Right lobe of liver (tissue), 6 donors: ENCODE measurements around the gene SOCS3. TPM values are rescaled to one million over a fixed set of nuclear protein-coding genes. Genes with fewer than 3 reads are reported as not detected.

ENCODE experiments used
- ATAC-seq, 4 donors: fragments of 200-7000 bp; cut with Tn5 transposase; one replicate each; pipeline ENCODE4 v1.9.1; 2020; ENCODE audit warnings: mild to moderate bottlenecking in 4 of 4, moderate library complexity in 4 of 4
- DNase-seq, 3 donors: peaks; one replicate each; pipeline ENCODE4 v3.0.0-alpha.2; 2020
- H3K27ac ChIP-seq, 3 donors: fragments of 200-600 bp; one replicate each; pipeline ENCODE4 v1.8.0; 2022
- H3K27me3 ChIP-seq, 2 donors: fragments of 200-600 bp; one replicate each; pipeline ENCODE4 v1.8.0; 2022
- H3K36me3 ChIP-seq, 4 donors: fragments of 200-600 bp; sonication (generic) in 1 of 4; one replicate each; pipeline versions ENCODE4 v1.5.1 to v1.8.0; 2017 to 2022; ENCODE audit warnings: control low read depth in 1 of 4
- H3K4me1 ChIP-seq, 4 donors: fragments of 200-600 bp; sonication (generic) in 1 of 4; one replicate each; pipeline versions ENCODE4 v1.5.1 to v1.8.0; 2017 to 2022; ENCODE audit warnings: control low read depth in 1 of 4
- H3K4me3 ChIP-seq, 3 donors: fragments of 200-600 bp; one replicate each; pipeline ENCODE4 v1.8.0; 2022
- H3K9me3 ChIP-seq, 4 donors: fragments of 200-600 bp; sonication (generic) in 1 of 4; one replicate each; pipeline versions ENCODE4 v1.5.1 to v1.8.0; 2017 to 2022; ENCODE audit warnings: control low read depth in 1 of 4
- POLR2A ChIP-seq: fragments of 450-650 bp; IDR thresholded peaks from one replicate; pipeline ENCODE4 v1.6.1; 2017; ENCODE audit warnings: antibody characterized with exemption, mild to moderate bottlenecking
- WGBS: methylation state at CpG from one replicate; pipeline ENCODE4 v1.1.6; 2018; ENCODE audit warnings: low coverage, low lambda C conversion rate; ENCODE audit not compliant: insufficient coverage; ENCODE audit errors: missing lambda C conversion rate; 5-methylcytosine and 5-hydroxymethylcytosine counted together
- intact Hi-C, 2 donors: fragments of 100-400 bp; cut with DNase I; formaldehyde crosslinking; loops; one replicate each; pipeline versions ENCODE4 v1.11.2 to v1.14.1; 2022
- total RNA-seq, 6 experiments: library from RNA; depleted of rRNA in 2 of 6; stranded (reverse); fragments of >200 nt in 2 of 6; fragmentation: NEBNext Ultra II Directional in 3 of 6; extraction: Animal tissue kit (Norgen Biotek cat#: 25700) in 3 of 6; gene quantifications; one replicate each; pipeline versions ENCODE4 v1.1.0 to v1.2.4, GENCODE V29; 2016 to 2023
- TF ChIP-seq, protein P1 (sequence below), 4 donors: fragments of 200-600 bp in 3 of 4; fragments of 450-650 bp in 1 of 4; IDR thresholded peaks; one replicate each; pipeline versions ENCODE4 v1.5.1 to v1.8.0; 2016 to 2022; ENCODE audit warnings: antibody characterized with exemption in 4 of 4, mild to moderate bottlenecking in 2 of 4
- donor health status: DM: no; HTN: yes; CAD: no.
- donor health status: DM: no; HTN: no; CAD: no.
- donor health status: DM: no; HTN: no; CAD: no.
- donor health status: DM: no; HTN: yes; CAD: no.
- donor health status: DM: no; HTN: yes; CAD: no.

Gene SOCS3
- total RNA-seq, 6 experiments from 2014 or later, result 1.2 to 87.3 (median 24.1) TPM

DNA sequence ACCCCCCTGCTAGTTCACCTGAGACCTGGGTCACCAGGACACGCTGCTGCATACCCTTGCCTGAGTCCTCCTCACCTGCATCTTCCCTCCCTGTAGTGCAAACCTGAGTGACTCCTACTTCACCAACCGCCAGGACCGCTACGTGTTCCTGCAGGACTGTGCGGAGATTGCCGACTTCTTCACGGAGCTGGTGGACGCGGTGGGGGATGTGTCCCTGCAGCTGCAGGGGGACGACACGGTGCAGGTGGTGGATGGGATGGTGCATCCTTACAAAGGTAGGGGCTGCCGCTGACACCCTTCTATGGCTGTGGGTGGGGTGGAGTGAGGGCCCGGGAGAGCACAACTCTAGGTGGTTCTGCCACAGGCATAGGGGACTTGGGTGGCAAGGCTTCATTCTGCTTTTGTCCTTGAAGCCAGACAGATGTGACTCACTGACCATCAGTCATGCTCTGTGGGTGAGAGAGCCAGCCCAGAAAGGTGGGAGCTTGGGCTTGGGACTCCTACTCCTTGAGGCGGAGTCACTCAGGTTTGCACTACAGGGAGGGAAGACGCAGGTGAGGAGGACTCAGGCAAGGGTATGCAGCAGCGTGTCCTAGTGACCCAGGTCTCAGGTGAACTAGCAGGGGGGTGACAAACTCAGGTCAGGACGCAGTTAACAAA is 40.8 kb upstream of the SOCS3 start:
- H3K4me3 ChIP-seq, result no peak overlapping the region
- 98% methylated on average over 5 of the region's 17 CpGs for WGBS
- no peak overlapping the region for H3K27ac ChIP-seq
- ATAC-seq, result no peak
- intact Hi-C loops, result no loop called here
- TF ChIP-seq, protein P1, sequence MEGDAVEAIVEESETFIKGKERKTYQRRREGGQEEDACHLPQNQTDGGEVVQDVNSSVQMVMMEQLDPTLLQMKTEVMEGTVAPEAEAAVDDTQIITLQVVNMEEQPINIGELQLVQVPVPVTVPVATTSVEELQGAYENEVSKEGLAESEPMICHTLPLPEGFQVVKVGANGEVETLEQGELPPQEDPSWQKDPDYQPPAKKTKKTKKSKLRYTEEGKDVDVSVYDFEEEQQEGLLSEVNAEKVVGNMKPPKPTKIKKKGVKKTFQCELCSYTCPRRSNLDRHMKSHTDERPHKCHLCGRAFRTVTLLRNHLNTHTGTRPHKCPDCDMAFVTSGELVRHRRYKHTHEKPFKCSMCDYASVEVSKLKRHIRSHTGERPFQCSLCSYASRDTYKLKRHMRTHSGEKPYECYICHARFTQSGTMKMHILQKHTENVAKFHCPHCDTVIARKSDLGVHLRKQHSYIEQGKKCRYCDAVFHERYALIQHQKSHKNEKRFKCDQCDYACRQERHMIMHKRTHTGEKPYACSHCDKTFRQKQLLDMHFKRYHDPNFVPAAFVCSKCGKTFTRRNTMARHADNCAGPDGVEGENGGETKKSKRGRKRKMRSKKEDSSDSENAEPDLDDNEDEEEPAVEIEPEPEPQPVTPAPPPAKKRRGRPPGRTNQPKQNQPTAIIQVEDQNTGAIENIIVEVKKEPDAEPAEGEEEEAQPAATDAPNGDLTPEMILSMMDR (IDR thresholded peaks at IDR 0.05), result no peak
- TF ChIP-seq POLR2A, result no peak
- H3K4me1 ChIP-seq, result peaks cover 0 to 23% (median 11%) of the 10 kb centered on the region in 4 donors
- no peaks in the 10 kb centered on the region for H3K27me3 ChIP-seq
- no peaks in the 10 kb centered on the region for H3K9me3 ChIP-seq
- DNase-seq, result no peak
- peaks cover 0 to 58% (median 26%) of the 10 kb centered on the region in 4 donors for H3K36me3 ChIP-seq

DNA sequence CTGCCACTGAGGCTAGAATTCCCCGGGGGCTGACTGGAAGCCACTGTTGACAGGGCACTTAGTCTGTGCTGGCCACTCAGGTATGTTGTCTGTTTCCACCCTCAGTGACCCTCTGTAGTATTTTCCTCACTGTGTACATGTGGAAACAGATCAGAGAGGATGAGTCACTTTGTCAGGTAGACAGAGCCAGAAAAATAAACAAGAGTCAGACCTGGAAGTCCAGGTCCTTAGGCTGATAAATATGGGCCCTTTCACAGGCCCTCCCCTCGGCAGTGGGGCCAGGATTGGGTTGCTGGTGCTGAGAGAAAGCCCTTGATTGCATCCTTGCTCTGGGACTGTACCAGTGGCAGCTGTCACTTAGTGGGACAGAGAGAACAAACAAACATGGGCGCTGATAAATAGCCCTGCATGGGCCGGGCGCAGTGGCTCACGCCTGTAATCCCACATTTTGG is 39.8 kb upstream of the SOCS3 start:
- DNase-seq, result no peak
- H3K4me1 ChIP-seq, result peaks cover 0 to 23% (median 14%) of the 10 kb centered on the region in 4 donors
- intact Hi-C loops, result no loop called here
- peaks cover 0 to 54% (median 26%) of the 10 kb centered on the region in 4 donors for H3K36me3 ChIP-seq
- no peak overlapping the region for H3K27ac ChIP-seq
- TF ChIP-seq, protein P1 (IDR thresholded peaks at IDR 0.05), result no peak
- TF ChIP-seq POLR2A, result no peak
- 76% methylated on average over 5 of the region's 6 CpGs for WGBS
- peak in 2 of 4 donors; percentile 26 to 64 for ATAC-seq
- no peaks in the 10 kb centered on the region for H3K27me3 ChIP-seq
- H3K9me3 ChIP-seq, result no peaks in the 10 kb centered on the region
- no peak overlapping the region for H3K4me3 ChIP-seq

DNA sequence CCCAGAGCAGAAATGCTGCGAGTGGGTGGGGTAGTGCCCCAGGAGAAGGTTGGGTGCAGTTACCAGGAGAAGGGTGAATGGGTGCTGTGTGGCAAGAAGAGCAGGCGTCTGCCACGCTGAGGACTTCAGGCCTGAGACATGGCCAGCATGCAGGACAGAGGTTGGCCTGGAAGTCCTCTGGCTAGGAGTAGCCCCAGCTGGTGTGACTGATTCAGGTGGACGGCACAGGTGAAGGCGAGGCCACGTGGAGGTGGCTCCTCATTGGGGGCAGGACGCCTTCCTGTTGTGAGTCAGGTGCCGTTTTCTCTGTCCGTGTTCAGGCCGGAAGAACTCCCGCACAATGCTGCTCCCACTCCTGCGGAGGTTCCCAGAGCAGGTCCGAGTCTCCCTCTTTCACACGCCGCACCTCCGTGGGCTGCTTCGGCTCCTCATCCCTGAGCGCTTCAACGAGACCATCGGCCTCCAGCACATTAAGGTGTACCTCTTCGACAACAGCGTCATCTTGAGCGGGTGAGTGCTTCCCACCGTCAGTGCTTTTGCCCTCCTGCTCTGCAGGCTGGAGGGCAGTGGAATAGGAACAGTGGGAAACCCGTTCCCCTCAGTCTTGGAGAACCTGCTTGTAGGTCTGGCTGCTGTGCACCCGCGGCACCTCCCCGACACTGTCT is 39.3 kb upstream of the SOCS3 start:
- H3K9me3 ChIP-seq, result no peaks in the 10 kb centered on the region
- TF ChIP-seq POLR2A, result no peak
- TF ChIP-seq, protein P1 (IDR thresholded peaks at IDR 0.05), result no peak
- DNase-seq (no peak), ATAC-seq (no peak)
- H3K27ac ChIP-seq, result no peak overlapping the region
- H3K27me3 ChIP-seq, result no peaks in the 10 kb centered on the region
- 40% methylated on average over 5 of the region's 28 CpGs for WGBS
- peaks cover 0 to 23% (median 14%) of the 10 kb centered on the region in 4 donors for H3K4me1 ChIP-seq
- no peak overlapping the region for H3K4me3 ChIP-seq
- intact Hi-C loops, result no loop called here
- peaks cover 0 to 51% (median 24%) of the 10 kb centered on the region in 4 donors for H3K36me3 ChIP-seq

DNA sequence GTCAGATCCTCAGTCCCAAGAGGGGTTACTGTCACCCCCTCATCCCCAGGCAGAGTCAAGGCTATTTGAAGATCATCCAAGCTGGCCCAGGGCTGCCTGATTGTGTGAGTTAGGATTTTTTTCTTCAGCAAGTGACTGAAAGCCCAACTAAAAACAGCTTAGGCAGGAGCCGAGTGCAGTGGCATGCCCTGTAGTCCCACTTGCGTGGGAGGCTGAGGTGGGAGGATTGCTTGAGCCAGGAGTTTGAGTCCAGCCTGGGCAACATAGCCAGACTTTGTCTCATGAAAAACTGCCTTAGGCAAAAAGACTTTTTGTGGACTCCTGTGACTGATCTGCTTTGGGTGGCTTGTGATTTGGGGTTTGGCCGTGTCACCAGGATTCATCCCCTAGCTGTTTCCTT is 38.5 kb upstream of the SOCS3 start:
- WGBS, result 82% methylated on average over 2 of the region's 3 CpGs
- intact Hi-C loops, result no loop called here
- H3K9me3 ChIP-seq, result no peaks in the 10 kb centered on the region
- H3K27ac ChIP-seq, result no peak overlapping the region
- peaks cover 0 to 44% (median 18%) of the 10 kb centered on the region in 4 donors for H3K36me3 ChIP-seq
- H3K27me3 ChIP-seq, result no peaks in the 10 kb centered on the region
- H3K4me1 ChIP-seq, result peaks cover 0 to 23% (median 14%) of the 10 kb centered on the region in 4 donors
- H3K4me3 ChIP-seq, result no peak overlapping the region
- TF ChIP-seq, protein P1 (IDR thresholded peaks at IDR 0.05), result no peak
- TF ChIP-seq POLR2A, result no peak
- no peak for ATAC-seq
- DNase-seq, result no peak
